PC-9 (cell line): ENCODE measurements around the gene DLGAP1. TPM values are rescaled to one million over a fixed set of nuclear protein-coding genes. Genes with fewer than 3 reads are reported as not detected.

Experiments
- BruUV-seq: library from RNA; stranded (reverse); fragments of 400-500 nt; replicated peaks from 2 replicates; lab custom pipeline; 2021; lab: Mats Ljungman, UMichigan
- CTCF ChIA-PET: fragments of 300-600 bp; sonication (Branson Sonifier 250); formaldehyde crosslinking; loops from one replicate; lab custom pipeline; 2022; ENCODE audit warnings: antibody characterized with exemption; lab: Charles Lee
- POLR2A ChIA-PET: fragments of 300-600 bp; sonication (Branson Sonifier 250); formaldehyde crosslinking; loops from one replicate; lab custom pipeline; 2022; ENCODE audit warnings: antibody characterized with exemption; ENCODE audit not compliant: unreplicated experiment; lab: Charles Lee
- DNase-seq, 2 experiments: peaks; one replicate each; pipeline versions ENCODE4 v3.0.0 to v3.0.0-alpha.2; 2015 to 2022; ENCODE audit warnings: mixed read lengths in 1 of 2
- H2AFZ ChIP-seq: fragments of 200-600 bp; sonication (generic); 2 replicates; pipeline ENCODE4 v1.8.1; 2017; ENCODE audit warnings: antibody characterized with exemption
- H3F3A ChIP-seq: fragments of 200-600 bp; sonication (generic); 2 replicates; pipeline ENCODE4 v1.8.1; 2017; ENCODE audit warnings: antibody characterized with exemption, mild to moderate bottlenecking, low read depth; ENCODE audit not compliant: insufficient read depth
- H3K27ac ChIP-seq: fragments of 200-600 bp; sonication (generic); 2 replicates; pipeline ENCODE4 v1.6.1; 2016; ENCODE audit warnings: mixed run types
- H3K27me3 ChIP-seq: fragments of 200-600 bp; sonication (generic); 2 replicates; pipeline ENCODE4 v1.6.1; 2016; ENCODE audit warnings: low read depth, mixed run types; ENCODE audit not compliant: insufficient read depth
- H3K36me3 ChIP-seq: fragments of 200-600 bp; sonication (generic); 2 replicates; pipeline ENCODE4 v1.6.1; 2016; ENCODE audit warnings: low read depth, mixed run types
- H3K4me1 ChIP-seq: fragments of 200-600 bp; sonication (generic); replicated peaks from 2 replicates; pipeline ENCODE4 v1.6.1; 2016; ENCODE audit warnings: mixed run types; ENCODE audit not compliant: insufficient read depth
- H3K4me2 ChIP-seq: fragments of 200-600 bp; sonication (generic); 2 replicates; pipeline ENCODE4 v1.6.1; 2017; ENCODE audit warnings: mixed run types
- H3K4me3 ChIP-seq: fragments of 200-600 bp; sonication (generic); 2 replicates; pipeline ENCODE4 v1.6.1; 2016; ENCODE audit warnings: mixed run types
- H3K79me2 ChIP-seq: fragments of 200-600 bp; sonication (generic); 2 replicates; pipeline ENCODE4 v1.6.1; 2017; ENCODE audit warnings: low read depth, mixed run types
- H3K9me2 ChIP-seq: fragments of 200-600 bp; sonication (generic); 2 replicates; pipeline ENCODE4 v1.8.1; 2017; ENCODE audit warnings: mild to moderate bottlenecking; ENCODE audit not compliant: insufficient read depth
- H3K9me3 ChIP-seq: fragments of 200-600 bp; sonication (generic); 2 replicates; pipeline ENCODE4 v1.8.1; 2016; ENCODE audit warnings: low read depth; ENCODE audit not compliant: insufficient read depth
- H4K20me1 ChIP-seq: fragments of 200-600 bp; sonication (generic); 2 replicates; pipeline ENCODE4 v1.8.1; 2017; ENCODE audit not compliant: insufficient read depth
- EZH2 ChIP-seq: fragments of 200-600 bp; sonication (generic); IDR thresholded peaks from 2 replicates; pipeline ENCODE4 v1.8.0; 2017; ENCODE audit warnings: antibody characterized with exemption, low read depth
- intact Hi-C: fragments of 100-400 bp; cut with micrococcal nuclease; formaldehyde crosslinking; loops from one replicate; pipeline ENCODE4 v1.10.0; 2022; ENCODE audit not compliant: unreplicated experiment
- total RNA-seq: library from RNA; stranded (reverse); gene quantifications from 2 replicates; pipeline ENCODE4 v1.2.3, GENCODE V29; 2021
- TF ChIP-seq, protein P1 (sequence below): fragments of 200-600 bp; sonication (generic); conservative IDR thresholded peaks from 2 replicates; pipeline ENCODE4 v1.6.1; 2017; ENCODE audit warnings: mixed run types, antibody characterized with exemption, mild to moderate bottlenecking, moderate library complexity

DLGAP1 gene
- total RNA-seq, 1 experiment from 2014 or later, result not detected

DNA sequence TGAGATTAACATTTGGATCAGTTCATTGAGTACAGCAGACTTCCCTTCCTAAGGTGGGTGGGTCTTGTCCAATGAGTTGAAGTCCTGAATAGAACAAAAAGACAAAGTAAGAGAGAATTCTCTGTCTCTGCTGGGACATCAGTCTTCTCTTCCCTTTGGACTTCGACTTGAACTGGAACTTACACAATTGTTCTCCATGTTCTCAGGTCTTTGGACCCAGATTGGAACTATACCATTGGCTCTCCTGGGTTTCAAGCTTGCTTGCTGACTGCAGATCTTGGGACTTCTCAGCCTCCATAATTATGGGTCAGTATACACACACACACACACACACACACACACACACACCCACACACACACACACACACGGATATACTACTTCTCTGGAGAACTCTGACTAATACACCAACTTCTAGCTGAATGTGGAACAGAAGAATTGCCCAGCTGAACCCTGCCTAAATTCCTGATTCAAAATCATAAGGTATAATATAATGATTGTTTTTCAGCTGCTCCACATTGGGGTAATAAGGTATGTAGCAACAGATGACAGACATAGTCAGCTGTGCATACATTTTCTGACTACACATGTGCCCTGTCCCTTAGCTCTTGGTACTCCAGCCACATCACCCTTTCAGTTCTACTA lies 791.1 kb downstream of the DLGAP1 start:
- H3K4me1 ChIP-seq, result peaks cover 33% of the 10 kb centered on the region
- H3K79me2 ChIP-seq, result no peaks in the 10 kb centered on the region
- H3K9me2 ChIP-seq, result no peaks in the 10 kb centered on the region
- no peaks in the 10 kb centered on the region for H3K36me3 ChIP-seq
- ChIA-PET POLR2A (interaction anchor here (0.6 to 2.8 kb wide), 3 partner anchors 40 to 413 kb away, joined by 6 to 18 read pairs (median 9); no protein-coding TSS in a partner anchor), CTCF (interaction anchor here (0.6 to 3.2 kb wide), 5 partner anchors 11 to 583 kb away, joined by 3 to 31 read pairs (median 26); no protein-coding TSS in a partner anchor)
- 0 out of 2 replicates have a peak, but pooled peaks cover 5% of the 10 kb centered on the region for H3K9me3 ChIP-seq
- no peak overlapping the region for H3K4me3 ChIP-seq
- no peak overlapping the region for H2AFZ ChIP-seq
- intact Hi-C loops, result no loop called here
- BruUV-seq, result no TSS peak
- no peaks in the 10 kb centered on the region for H4K20me1 ChIP-seq
- H3K27me3 ChIP-seq, result no peaks in the 10 kb centered on the region
- no peak for DNase-seq
- peaks cover 24% of the 10 kb centered on the region for H3F3A ChIP-seq
- H3K27ac ChIP-seq, result peak overlapping the region; percentile 96
- TF ChIP-seq, protein P1, sequence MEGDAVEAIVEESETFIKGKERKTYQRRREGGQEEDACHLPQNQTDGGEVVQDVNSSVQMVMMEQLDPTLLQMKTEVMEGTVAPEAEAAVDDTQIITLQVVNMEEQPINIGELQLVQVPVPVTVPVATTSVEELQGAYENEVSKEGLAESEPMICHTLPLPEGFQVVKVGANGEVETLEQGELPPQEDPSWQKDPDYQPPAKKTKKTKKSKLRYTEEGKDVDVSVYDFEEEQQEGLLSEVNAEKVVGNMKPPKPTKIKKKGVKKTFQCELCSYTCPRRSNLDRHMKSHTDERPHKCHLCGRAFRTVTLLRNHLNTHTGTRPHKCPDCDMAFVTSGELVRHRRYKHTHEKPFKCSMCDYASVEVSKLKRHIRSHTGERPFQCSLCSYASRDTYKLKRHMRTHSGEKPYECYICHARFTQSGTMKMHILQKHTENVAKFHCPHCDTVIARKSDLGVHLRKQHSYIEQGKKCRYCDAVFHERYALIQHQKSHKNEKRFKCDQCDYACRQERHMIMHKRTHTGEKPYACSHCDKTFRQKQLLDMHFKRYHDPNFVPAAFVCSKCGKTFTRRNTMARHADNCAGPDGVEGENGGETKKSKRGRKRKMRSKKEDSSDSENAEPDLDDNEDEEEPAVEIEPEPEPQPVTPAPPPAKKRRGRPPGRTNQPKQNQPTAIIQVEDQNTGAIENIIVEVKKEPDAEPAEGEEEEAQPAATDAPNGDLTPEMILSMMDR, result no peak
- no peak for TF ChIP-seq EZH2
- peak overlapping the region; percentile 74; the same call in 1 of the 2 replicates for H3K4me2 ChIP-seq

DNA sequence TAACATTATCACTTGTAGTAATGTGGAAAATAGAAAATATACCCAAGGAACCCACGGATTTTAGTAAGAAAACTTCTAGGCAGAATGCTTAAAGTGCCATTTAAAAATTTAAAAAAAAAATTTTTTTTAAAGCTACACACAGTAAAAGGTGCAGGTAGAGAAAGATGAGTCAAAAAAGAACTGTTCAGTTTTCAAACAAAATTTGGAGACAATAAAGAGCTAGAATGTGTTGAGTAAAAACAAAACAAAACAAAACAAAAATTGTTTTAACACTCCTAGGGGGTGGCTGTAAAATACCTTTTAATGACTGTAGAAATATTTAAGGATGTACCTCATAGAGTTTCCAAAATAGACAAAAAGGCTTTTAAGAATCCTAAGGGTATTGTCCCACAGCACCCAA lies 793.1 kb downstream of the DLGAP1 start:
- no peak overlapping the region for H2AFZ ChIP-seq
- TF ChIP-seq, protein P1, result no peak
- no peak for TF ChIP-seq EZH2
- H3K27me3 ChIP-seq, result no peaks in the 10 kb centered on the region
- ChIA-PET CTCF (interaction anchor here (0.7 kb wide), 1 partner anchor 14 kb away, joined by 4 read pairs; no protein-coding TSS in a partner anchor), POLR2A (interaction anchor here (0.6 to 0.7 kb wide), 2 partner anchors 37 to 209 kb away, joined by 5 to 7 read pairs; no protein-coding TSS in a partner anchor)
- H3K4me1 ChIP-seq, result peaks cover 33% of the 10 kb centered on the region
- H3K36me3 ChIP-seq, result no peaks in the 10 kb centered on the region
- no peak overlapping the region for H3K4me3 ChIP-seq
- H3K79me2 ChIP-seq, result no peaks in the 10 kb centered on the region
- no peak for DNase-seq
- H3F3A ChIP-seq, result peaks cover 24% of the 10 kb centered on the region
- H3K27ac ChIP-seq, result no peak overlapping the region
- H4K20me1 ChIP-seq, result no peaks in the 10 kb centered on the region
- H3K9me3 ChIP-seq, result 0 out of 2 replicates have a peak, but pooled peaks cover 5% of the 10 kb centered on the region
- no peaks in the 10 kb centered on the region for H3K9me2 ChIP-seq
- H3K4me2 ChIP-seq, result no peak overlapping the region
- intact Hi-C loops, result no loop called here
- BruUV-seq, result no TSS peak

DNA sequence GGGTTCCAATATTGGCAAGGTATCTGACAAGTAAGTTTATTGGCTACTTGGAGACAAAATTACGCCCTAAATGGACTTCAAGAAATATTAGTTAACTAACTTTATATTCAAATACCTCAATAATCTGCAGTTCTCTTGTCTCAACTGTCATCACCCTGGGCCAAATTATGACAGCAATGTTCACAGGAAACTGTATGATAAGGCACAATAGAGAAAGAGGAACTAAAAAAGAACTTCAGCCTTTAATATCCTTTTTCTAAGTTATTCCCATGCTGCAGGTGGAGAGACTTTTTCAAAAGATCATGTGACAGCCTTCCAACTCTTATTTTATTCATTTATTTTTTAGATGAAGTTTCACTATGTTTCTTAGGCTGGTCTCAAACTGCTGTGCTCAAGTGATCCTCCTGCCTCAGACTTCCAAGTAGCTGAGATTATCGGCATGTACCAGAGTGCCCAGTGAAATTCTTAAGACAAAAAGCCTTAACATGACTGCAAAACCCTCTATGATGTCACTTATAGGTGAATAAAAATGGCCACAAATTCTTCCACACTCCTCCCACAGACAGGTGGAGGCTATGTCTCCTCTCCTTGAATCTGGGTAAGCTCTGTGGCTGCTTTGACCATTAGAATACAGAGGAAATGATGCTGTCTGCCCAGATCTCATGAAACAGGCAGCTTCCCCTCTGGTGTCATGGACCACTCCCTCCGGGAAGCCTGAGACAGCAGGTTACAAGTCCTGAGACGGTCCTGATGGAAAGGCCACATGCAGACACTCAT lies 794.2 kb downstream of the DLGAP1 start:
- H3F3A ChIP-seq, result peaks cover 22% of the 10 kb centered on the region
- H3K27ac ChIP-seq, result no peak overlapping the region
- intact Hi-C loops, result no loop called here
- no peaks in the 10 kb centered on the region for H3K27me3 ChIP-seq
- H3K9me2 ChIP-seq, result no peaks in the 10 kb centered on the region
- H3K4me3 ChIP-seq, result no peak overlapping the region
- H3K4me1 ChIP-seq, result peaks cover 32% of the 10 kb centered on the region
- H3K79me2 ChIP-seq, result peaks cover 3% of the 10 kb centered on the region; the same call in 1 of the 2 replicates
- H3K4me2 ChIP-seq, result no peak overlapping the region
- BruUV-seq, result no TSS peak
- H3K9me3 ChIP-seq, result 0 out of 2 replicates have a peak, but pooled peaks cover 5% of the 10 kb centered on the region
- DNase-seq, result no peak
- CTCF ChIA-PET, result no interaction called here
- TF ChIP-seq EZH2, result no peak
- TF ChIP-seq, protein P1, result no peak
- POLR2A ChIA-PET, result no interaction called here
- H2AFZ ChIP-seq, result no peak overlapping the region
- H4K20me1 ChIP-seq, result no peaks in the 10 kb centered on the region
- no peaks in the 10 kb centered on the region for H3K36me3 ChIP-seq
